PFSK-1 (cell line): ENCODE results near the gene TP53RK.

Source experiments
- FOXP2 ChIP-seq: optimal IDR thresholded peaks from 2 replicates; pipeline ENCODE3; 2011; ENCODE audit warnings: borderline replicate concordance, control low read depth, inconsistent platforms; ENCODE audit not compliant: insufficient read depth; ENCODE audit errors: extremely low read length, extremely low read depth
- POLR2AphosphoS5 ChIP-seq: IDR thresholded peaks from 2 replicates; pipeline ENCODE4 v1.6.1; 2012; ENCODE audit warnings: low read depth, mild to moderate bottlenecking, control low read depth, low read length, moderate library complexity
- REST ChIP-seq, 2 experiments: IDR thresholded peaks; 2 replicates each; pipeline versions ENCODE4 v1.6.1 to v1.8.0; 2011 to 2012; ENCODE audit warnings: low read depth in 2 of 2, low read length in 2 of 2, control low read depth in 1 of 2, inconsistent platforms in 1 of 2, mild to moderate bottlenecking in 1 of 2, moderate library complexity in 1 of 2; ENCODE audit not compliant: insufficient read depth in 1 of 2
- SIN3A ChIP-seq: IDR thresholded peaks from 2 replicates; pipeline ENCODE4 v1.6.1; 2012; ENCODE audit warnings: mild to moderate bottlenecking, low read length, moderate library complexity, borderline replicate concordance; ENCODE audit not compliant: insufficient read depth
- TAF1 ChIP-seq: IDR thresholded peaks from 2 replicates; pipeline ENCODE4 v1.6.1; 2012; ENCODE audit warnings: low read length, control low read depth, borderline replicate concordance; ENCODE audit not compliant: insufficient read depth

TP53RK gene

GRCh38 chr20:46672543-46673148 is 16.6 kb downstream of the TP53RK start:
- TF ChIP-seq FOXP2, result no peak
- no peak for TF ChIP-seq POLR2AphosphoS5
- TF ChIP-seq REST (IDR thresholded peaks at IDR 0.05; ENCODE audit: insufficient read depth in 1 of 2, low read depth in 2 of 2, low read length in 2 of 2), result no peak
- no peak for TF ChIP-seq TAF1
- no peak for TF ChIP-seq SIN3A

- TF ChIP-seq SIN3A (no peak), TAF1 (no peak), FOXP2 (no peak), REST (IDR thresholded peaks at IDR 0.05; ENCODE audit: insufficient read depth in 1 of 2, low read depth in 2 of 2, low read length in 2 of 2) (no peak), POLR2AphosphoS5 (no peak)
Observed at GRCh38 chr20:46671866-46672542, 17.2 kb downstream of the TP53RK start.

- TF ChIP-seq FOXP2 (no peak), REST (IDR thresholded peaks at IDR 0.05; ENCODE audit: insufficient read depth in 1 of 2, low read depth in 2 of 2, low read length in 2 of 2) (no peak), SIN3A (no peak), TAF1 (no peak), POLR2AphosphoS5 (no peak)
Observed at GRCh38 chr20:46670585-46671584, 18.4 kb downstream of the TP53RK start.

- TF ChIP-seq FOXP2 (no peak), POLR2AphosphoS5 (no peak), TAF1 (no peak), REST (IDR thresholded peaks at IDR 0.05; ENCODE audit: insufficient read depth in 1 of 2, low read depth in 2 of 2, low read length in 2 of 2) (no peak), SIN3A (no peak)
Observed at GRCh38 chr20:46670228-46670584, 19.0 kb downstream of the TP53RK start.
